Measurements from ENCODE around the gene FAM13A. TPM values are rescaled to one million over a fixed set of nuclear protein-coding genes. Genes with fewer than 3 reads are reported as not detected.

Gene FAM13A
- total and polyA plus RNA-seq, 2 donors (not counting 3 experiments of a cell fraction or from before 2014, with no cell fraction given) = 3.3 to 10.5 TPM

DNA sequence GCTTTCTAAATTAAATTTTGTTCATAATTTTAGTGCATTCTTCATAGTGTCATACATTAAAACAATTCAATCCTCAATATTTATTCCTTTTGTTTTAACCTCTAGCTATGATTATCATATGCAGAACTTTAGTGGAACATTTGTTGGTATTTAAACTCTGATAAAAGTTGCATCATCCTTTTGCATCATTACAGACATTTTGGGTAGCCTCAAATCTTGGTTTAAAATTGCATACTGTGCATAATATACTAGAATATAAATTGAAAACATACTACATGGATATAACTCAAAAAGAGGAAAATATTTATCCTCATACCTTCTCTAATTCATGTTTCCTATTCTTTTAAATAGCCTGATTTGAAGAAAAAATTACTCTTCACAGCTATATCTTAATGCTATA is 262.0 kb downstream of the FAM13A start:
- POLR2A ChIA-PET = no interaction called here
- Histone ChIP-seq H2AFZ (ENCODE audit: low read depth, low read length) (no peak overlapping the region), H3K4me1 (ENCODE audit: control insufficient read depth, extremely low read depth, insufficient read depth, low read length) (no peaks in the 10 kb centered on the region), H3K9me3 (replicated peaks; ENCODE audit: control insufficient read depth, insufficient read depth, low read length) (no peaks in the 10 kb centered on the region), H3K27me3 (ENCODE audit: control insufficient read depth in 2 of 2, insufficient read depth in 2 of 2, low read length in 2 of 2) (no peaks in the 10 kb centered on the region), H3K27ac (ENCODE audit: insufficient read depth, low read depth, low read length) (no peak overlapping the region), H3K4me2 (ENCODE audit: insufficient read depth, low read length) (no peak overlapping the region), H3K36me3 (ENCODE audit: control insufficient read depth in 2 of 2, extremely low read depth in 1 of 2, insufficient read depth in 2 of 2, low read length in 2 of 2) (no peaks in the 10 kb centered on the region), H3K9me1 (replicated peaks; ENCODE audit: control insufficient read depth, extremely low read depth, insufficient read depth, low read length) (no peaks in the 10 kb centered on the region), H3K79me2 (ENCODE audit: control insufficient read depth, insufficient read depth, low read length) (no peaks in the 10 kb centered on the region), H3K4me3 (replicated peaks in 1 of 3; ENCODE audit: insufficient read depth in 1 of 3, low read depth in 1 of 3, low read length in 3 of 3) (no peak overlapping the region), H4K20me1 (replicated peaks; ENCODE audit: control insufficient read depth, extremely low read depth, insufficient read depth, low read length) (no peaks in the 10 kb centered on the region), H3K9ac (replicated peaks; ENCODE audit: extremely low read depth, insufficient read depth, low read length) (no peak overlapping the region)
- intact Hi-C loops (cut with micrococcal nuclease) = loop anchor here (5.0 kb wide), 2 partner anchors 68 to 268 kb away; no protein-coding TSS in a partner anchor
- BruUV-seq (replicated peaks) = no TSS peak
- FAIRE-seq = no peak
- no peak for TF ChIP-seq POLR2AphosphoS5 (IDR thresholded peaks at IDR 0.05; ENCODE audit: insufficient read depth, low read depth, low read length)
- no peak for TF ChIP-seq EZH2 (IDR thresholded peaks at IDR 0.05; ENCODE audit: borderline replicate concordance, low read depth, low read length, severe bottlenecking)
- no peak for TF ChIP-seq POLR2A (IDR thresholded peaks at IDR 0.05; ENCODE audit: low read depth, low read length)
- no peak for TF ChIP-seq GATA2 (IDR thresholded peaks at IDR 0.05; ENCODE audit: insufficient read depth, insufficient read length, low read depth, low read length)
- no peak for TF ChIP-seq MYC (IDR thresholded peaks at IDR 0.05; ENCODE audit: low read depth, low read length)
- TF ChIP-seq, protein P1, sequence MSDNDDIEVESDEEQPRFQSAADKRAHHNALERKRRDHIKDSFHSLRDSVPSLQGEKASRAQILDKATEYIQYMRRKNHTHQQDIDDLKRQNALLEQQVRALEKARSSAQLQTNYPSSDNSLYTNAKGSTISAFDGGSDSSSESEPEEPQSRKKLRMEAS (IDR thresholded peaks at IDR 0.05; ENCODE audit: insufficient read depth, insufficient read length) = no peak
- no peak for TF ChIP-seq JUN (IDR thresholded peaks at IDR 0.05; ENCODE audit: borderline replicate concordance, insufficient read depth, insufficient read length, low read depth)
- dilution Hi-C loops (cut with MboI; ENCODE audit: extremely low pct_ligation_motif_present, low sequenced_read_pairs) = no loop called here
- DNase-seq (ENCODE audit: low read depth, low spot score) = no peak
- CTCF ChIA-PET = interaction anchor here (1.1 to 2.5 kb wide), 3 partner anchors 12 to 229 kb away, joined by 3 to 9 read pairs (median 6); no protein-coding TSS in a partner anchor

GRCh38 chr4:88794087-88794690 is 262.8 kb downstream of the FAM13A start:
- TF ChIP-seq JUN (IDR thresholded peaks at IDR 0.05; ENCODE audit: borderline replicate concordance, insufficient read depth, insufficient read length, low read depth) = no peak
- TF ChIP-seq EZH2 (IDR thresholded peaks at IDR 0.05; ENCODE audit: borderline replicate concordance, low read depth, low read length, severe bottlenecking) = no peak
- no peak for TF ChIP-seq MYC (IDR thresholded peaks at IDR 0.05; ENCODE audit: low read depth, low read length)
- Histone ChIP-seq H4K20me1 (replicated peaks; ENCODE audit: control insufficient read depth, extremely low read depth, insufficient read depth, low read length) (no peaks in the 10 kb centered on the region), H3K4me1 (ENCODE audit: control insufficient read depth, extremely low read depth, insufficient read depth, low read length) (no peaks in the 10 kb centered on the region), H2AFZ (ENCODE audit: low read depth, low read length) (no peak overlapping the region), H3K4me3 (replicated peaks in 1 of 3; ENCODE audit: insufficient read depth in 1 of 3, low read depth in 1 of 3, low read length in 3 of 3) (no peak overlapping the region), H3K27me3 (ENCODE audit: control insufficient read depth in 2 of 2, insufficient read depth in 2 of 2, low read length in 2 of 2) (no peaks in the 10 kb centered on the region), H3K79me2 (ENCODE audit: control insufficient read depth, insufficient read depth, low read length) (no peaks in the 10 kb centered on the region), H3K9ac (replicated peaks; ENCODE audit: extremely low read depth, insufficient read depth, low read length) (no peak overlapping the region), H3K27ac (ENCODE audit: insufficient read depth, low read depth, low read length) (no peak overlapping the region), H3K36me3 (ENCODE audit: control insufficient read depth in 2 of 2, extremely low read depth in 1 of 2, insufficient read depth in 2 of 2, low read length in 2 of 2) (no peaks in the 10 kb centered on the region), H3K9me3 (replicated peaks; ENCODE audit: control insufficient read depth, insufficient read depth, low read length) (no peaks in the 10 kb centered on the region), H3K9me1 (replicated peaks; ENCODE audit: control insufficient read depth, extremely low read depth, insufficient read depth, low read length) (no peaks in the 10 kb centered on the region), H3K4me2 (ENCODE audit: insufficient read depth, low read length) (no peak overlapping the region)
- CTCF ChIA-PET = interaction anchor here (1.2 to 5.9 kb wide), 4 partner anchors 90 to 229 kb away, joined by 3 to 75 read pairs (median 8); no protein-coding TSS in a partner anchor
- POLR2A ChIA-PET = no interaction called here
- DNase-seq (ENCODE audit: low read depth, low spot score) (no peak), FAIRE-seq (no peak)
- intact Hi-C loops (cut with micrococcal nuclease) = loop anchor here (5.0 kb wide), 2 partner anchors 67 to 267 kb away; no protein-coding TSS in a partner anchor
- dilution Hi-C loops (cut with MboI; ENCODE audit: extremely low pct_ligation_motif_present, low sequenced_read_pairs) = no loop called here
- no TSS peak for BruUV-seq (replicated peaks)
